PC-3 (cell line): ENCODE data around the gene HS3ST4.

ENCODE experiments used
- EZH2 ChIP-seq: fragments of 300-600 bp; sonication (generic); IDR thresholded peaks from one replicate; pipeline ENCODE4 v1.6.1; 2017; ENCODE audit warnings: antibody characterized with exemption, mild to moderate bottlenecking, low read length; ENCODE audit not compliant: unreplicated experiment
- EZH2phosphoT487 ChIP-seq: fragments of 300-600 bp; sonication (generic); IDR thresholded peaks from 2 replicates; pipeline ENCODE4 v1.6.1; 2018; ENCODE audit warnings: mild to moderate bottlenecking, antibody characterized with exemption, low read length, borderline replicate concordance
- TF ChIP-seq, protein P1 (sequence below): fragments of 300-600 bp; sonication (generic); conservative IDR thresholded peaks from 2 replicates; pipeline ENCODE4 v1.5.1; 2017; ENCODE audit warnings: antibody characterized with exemption, low read depth, mild to moderate bottlenecking, low read length

DNA sequence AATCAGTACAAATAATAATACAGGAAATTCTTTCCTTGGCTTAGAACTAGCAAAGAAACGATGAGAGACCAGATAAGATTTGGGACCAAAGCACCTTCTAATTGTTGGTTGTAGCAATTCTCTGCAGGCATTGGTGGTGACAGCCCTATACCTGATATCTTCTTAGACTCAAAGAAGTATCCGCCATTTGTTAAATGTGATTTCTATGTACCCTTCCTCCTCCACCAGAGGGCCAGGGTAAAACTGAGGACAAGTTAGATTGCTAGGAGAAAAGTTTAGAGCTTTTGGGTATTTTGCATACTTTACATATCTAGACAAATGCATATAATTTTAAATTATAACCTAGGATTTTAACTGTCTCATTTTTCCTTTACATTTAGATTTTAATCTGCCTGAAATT is 304.3 kb downstream of the HS3ST4 start:
- TF ChIP-seq, protein P1, sequence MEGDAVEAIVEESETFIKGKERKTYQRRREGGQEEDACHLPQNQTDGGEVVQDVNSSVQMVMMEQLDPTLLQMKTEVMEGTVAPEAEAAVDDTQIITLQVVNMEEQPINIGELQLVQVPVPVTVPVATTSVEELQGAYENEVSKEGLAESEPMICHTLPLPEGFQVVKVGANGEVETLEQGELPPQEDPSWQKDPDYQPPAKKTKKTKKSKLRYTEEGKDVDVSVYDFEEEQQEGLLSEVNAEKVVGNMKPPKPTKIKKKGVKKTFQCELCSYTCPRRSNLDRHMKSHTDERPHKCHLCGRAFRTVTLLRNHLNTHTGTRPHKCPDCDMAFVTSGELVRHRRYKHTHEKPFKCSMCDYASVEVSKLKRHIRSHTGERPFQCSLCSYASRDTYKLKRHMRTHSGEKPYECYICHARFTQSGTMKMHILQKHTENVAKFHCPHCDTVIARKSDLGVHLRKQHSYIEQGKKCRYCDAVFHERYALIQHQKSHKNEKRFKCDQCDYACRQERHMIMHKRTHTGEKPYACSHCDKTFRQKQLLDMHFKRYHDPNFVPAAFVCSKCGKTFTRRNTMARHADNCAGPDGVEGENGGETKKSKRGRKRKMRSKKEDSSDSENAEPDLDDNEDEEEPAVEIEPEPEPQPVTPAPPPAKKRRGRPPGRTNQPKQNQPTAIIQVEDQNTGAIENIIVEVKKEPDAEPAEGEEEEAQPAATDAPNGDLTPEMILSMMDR, result no peak
- TF ChIP-seq EZH2 (no peak), EZH2phosphoT487 (no peak)
